Neuronal stem cell (in vitro differentiated cells): ENCODE measurements around the gene MDFIC.

ENCODE experiments used
- DNase-seq: peaks from one replicate; pipeline ENCODE4 v3.0.0-alpha.2; 2013; ENCODE audit warnings: low spot score
- H2AFZ ChIP-seq: one replicate; pipeline ENCODE4 v1.6.1; 2013; ENCODE audit warnings: mild to moderate bottlenecking, low read length, inconsistent platforms
- H2AK5ac ChIP-seq: 2 replicates; pipeline ENCODE4 v1.6.1; 2013; ENCODE audit warnings: low read depth, mild to moderate bottlenecking, inconsistent platforms, low read length, moderate library complexity, mixed read lengths
- H2BK120ac ChIP-seq: 2 replicates; pipeline ENCODE4 v1.6.1; 2013; ENCODE audit warnings: low read depth, mild to moderate bottlenecking, inconsistent platforms, low read length, moderate library complexity, mixed read lengths
- H2BK12ac ChIP-seq: one replicate; pipeline ENCODE4 v1.6.1; 2013; ENCODE audit warnings: low read length, inconsistent platforms
- H2BK15ac ChIP-seq: 2 replicates; pipeline ENCODE4 v1.6.1; 2013; ENCODE audit warnings: mild to moderate bottlenecking, low read length, inconsistent platforms, mixed read lengths
- H2BK5ac ChIP-seq: one replicate; pipeline ENCODE4 v1.6.1; 2013; ENCODE audit warnings: inconsistent platforms, mild to moderate bottlenecking, low read length, moderate library complexity
- H3K14ac ChIP-seq: one replicate; pipeline ENCODE4 v1.6.1; 2013; ENCODE audit warnings: low read length, inconsistent platforms
- H3K18ac ChIP-seq: 2 replicates; pipeline ENCODE4 v1.6.1; 2013; ENCODE audit warnings: low read length, inconsistent platforms
- H3K23ac ChIP-seq: 2 replicates; pipeline ENCODE4 v1.6.1; 2013; ENCODE audit warnings: low read depth, mild to moderate bottlenecking, mixed read lengths, low read length, inconsistent platforms; ENCODE audit not compliant: poor library complexity
- H3K27ac ChIP-seq: replicated peaks from 3 replicates; pipeline ENCODE4 v1.5.1; 2013; ENCODE audit warnings: low read length, inconsistent platforms
- H3K27me3 ChIP-seq, 3 experiments: 2 replicates each; pipeline ENCODE4 v1.6.1; 2013; ENCODE audit warnings: low read length in 3 of 3, mild to moderate bottlenecking in 2 of 3, inconsistent platforms in 1 of 3, low read depth in 1 of 3, mixed read lengths in 1 of 3, moderate library complexity in 1 of 3; ENCODE audit not compliant: control insufficient read depth in 3 of 3, insufficient read depth in 3 of 3
- H3K36me3 ChIP-seq, 2 donors: replicated peaks in 1 of 2; 2 replicates each; pipeline ENCODE4 v1.6.1; 2013; ENCODE audit warnings: low read length in 2 of 2; ENCODE audit not compliant: control insufficient read depth in 2 of 2, insufficient read depth in 2 of 2
- H3K4ac ChIP-seq: 2 replicates; pipeline ENCODE4 v1.6.1; 2013; ENCODE audit warnings: inconsistent platforms, mild to moderate bottlenecking, low read length, moderate library complexity
- H3K4me1 ChIP-seq, 2 donors: 1 replicate in 1 of 2; 2 replicates in 1 of 2; pipeline ENCODE4 v1.6.1; 2013; ENCODE audit warnings: low read length in 2 of 2, low read depth in 1 of 2; ENCODE audit not compliant: control insufficient read depth in 2 of 2, insufficient read depth in 1 of 2
- H3K4me2 ChIP-seq: one replicate; pipeline ENCODE4 v1.6.1; 2013; ENCODE audit warnings: mild to moderate bottlenecking, low read length, inconsistent platforms; ENCODE audit not compliant: insufficient read depth, poor library complexity, severe bottlenecking
- H3K4me3 ChIP-seq, 2 donors: 2 replicates each; pipeline ENCODE4 v1.5.1; 2013; ENCODE audit warnings: low read length in 2 of 2, mild to moderate bottlenecking in 2 of 2, inconsistent platforms in 1 of 2, moderate library complexity in 1 of 2
- H3K79me1 ChIP-seq: one replicate; pipeline ENCODE4 v1.6.1; 2013; ENCODE audit warnings: low read depth, mild to moderate bottlenecking, inconsistent platforms, low read length, moderate library complexity
- H3K9ac ChIP-seq: one replicate; pipeline ENCODE4 v1.6.1; 2013; ENCODE audit warnings: mild to moderate bottlenecking, low read depth, low read length, inconsistent platforms; ENCODE audit not compliant: poor library complexity
- H3K9me3 ChIP-seq, 2 donors: replicated peaks in 1 of 2; 2 replicates each; pipeline versions ENCODE3 to v1.6.1; 2013; ENCODE audit warnings: low read length in 2 of 2, mild to moderate bottlenecking in 2 of 2, inconsistent platforms in 1 of 2, low read depth in 1 of 2, mixed read lengths in 1 of 2, moderate library complexity in 1 of 2; ENCODE audit not compliant: control insufficient read depth in 2 of 2, insufficient read depth in 1 of 2
- H4K8ac ChIP-seq: one replicate; pipeline ENCODE4 v1.6.1; 2013; ENCODE audit warnings: low read depth, mild to moderate bottlenecking, inconsistent platforms, low read length, moderate library complexity
- H4K91ac ChIP-seq: one replicate; pipeline ENCODE4 v1.6.1; 2013; ENCODE audit warnings: low read length, low read depth, mild to moderate bottlenecking, inconsistent platforms; ENCODE audit not compliant: poor library complexity
- WGBS, 2 donors: extraction: QIAGEN DNeasy Blood & Tissue Kit; methylation state at CpG; one replicate each; pipeline ENCODE4 v1.1.7; 2013; ENCODE audit warnings: missing lambda C conversion rate in 2 of 2, mixed read lengths in 1 of 2; ENCODE audit not compliant: insufficient read length in 2 of 2, insufficient replicate concordance in 1 of 2; ENCODE audit errors: extremely low coverage in 2 of 2; 5-methylcytosine and 5-hydroxymethylcytosine counted together

Gene MDFIC

DNA sequence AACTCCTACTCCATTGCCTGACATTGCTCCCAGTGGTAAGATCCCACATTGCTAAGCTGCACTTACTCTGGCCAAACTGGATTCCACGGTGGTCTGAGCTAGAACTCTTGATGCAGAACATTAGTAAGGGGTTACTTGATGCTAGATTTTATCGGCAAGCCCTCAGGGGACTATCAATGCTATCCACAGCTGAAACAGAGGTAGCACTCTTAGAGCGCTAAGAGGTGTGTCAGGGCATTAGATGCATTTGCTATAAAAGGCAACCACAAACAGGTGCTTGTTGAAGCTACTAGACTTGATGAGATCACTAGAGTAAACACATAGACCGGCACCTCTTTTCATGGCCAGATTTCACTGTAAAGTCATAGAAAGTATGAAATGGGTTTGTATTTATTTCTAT lies 116.3 kb downstream of the MDFIC start:
- Histone ChIP-seq H3K23ac (no peak overlapping the region), H4K8ac (no peak overlapping the region), H3K9me3 (no peaks in the 10 kb centered on the region), H3K14ac (no peak overlapping the region), H3K4me2 (no peak overlapping the region), H3K27ac (no peak overlapping the region), H2BK5ac (no peak overlapping the region), H2BK15ac (no peak overlapping the region), H3K18ac (no peak overlapping the region), H3K36me3 (no peaks in the 10 kb centered on the region), H3K4ac (no peak overlapping the region), H4K91ac (no peak overlapping the region), H3K9ac (no peak overlapping the region), H2BK12ac (no peak overlapping the region), H3K4me3 (no peak overlapping the region), H2BK120ac (no peak overlapping the region), H3K27me3 (no peaks in the 10 kb centered on the region), H3K79me1 (no peaks in the 10 kb centered on the region), H3K4me1 (peaks cover 0 to 8% of the 10 kb centered on the region in 2 donors), H2AK5ac (no peak overlapping the region), H2AFZ (no peak overlapping the region)
- WGBS, 2 donors: no CpG with 5 or more reads among the region's 4 CpGs
- no peak for DNase-seq

DNA sequence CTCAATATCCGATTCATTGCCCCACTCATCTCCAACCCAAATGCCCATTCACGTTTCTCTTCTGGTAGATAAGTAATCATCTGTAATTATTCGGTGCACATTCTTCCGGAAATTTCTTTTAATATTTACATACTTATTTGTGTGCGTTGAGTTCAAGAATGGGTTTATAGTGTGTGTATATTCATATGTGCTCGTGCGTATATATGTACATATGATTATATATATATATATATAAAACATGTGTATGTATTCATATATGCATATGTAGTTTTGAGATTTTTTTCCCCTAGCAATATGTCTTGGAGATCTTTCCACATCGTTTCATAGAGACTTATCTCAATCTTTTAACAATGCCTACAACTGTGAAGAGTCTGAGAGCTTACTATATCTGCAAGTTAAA lies 118.2 kb downstream of the MDFIC start:
- no peaks in the 10 kb centered on the region for H3K36me3 ChIP-seq

DNA sequence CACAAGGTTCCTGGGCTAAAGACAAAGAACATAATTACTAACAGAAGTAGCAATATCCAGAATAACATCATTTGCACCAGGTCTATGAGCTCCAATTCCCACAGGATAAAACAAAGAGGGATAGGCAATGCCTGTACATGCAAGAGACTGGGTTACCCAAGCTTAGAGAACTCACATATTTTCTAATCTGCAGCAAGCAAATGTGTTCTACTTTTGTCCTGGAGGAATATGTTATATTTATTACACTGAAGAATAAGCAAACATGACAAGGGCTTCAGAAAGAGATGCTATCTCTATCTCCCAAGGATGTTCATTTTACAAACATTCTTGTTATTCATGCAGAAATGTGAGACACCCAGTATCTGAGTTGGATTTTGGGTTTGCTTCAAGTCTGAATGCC lies 118.6 kb downstream of the MDFIC start:
- Histone ChIP-seq H3K4me1 (no peaks in the 10 kb centered on the region), H2BK15ac (no peak overlapping the region), H3K27ac (no peak overlapping the region), H3K18ac (no peak overlapping the region), H3K79me1 (no peaks in the 10 kb centered on the region), H3K14ac (no peak overlapping the region), H3K23ac (no peak overlapping the region), H3K4me2 (no peak overlapping the region), H2BK5ac (no peak overlapping the region), H2AK5ac (no peak overlapping the region), H3K36me3 (no peaks in the 10 kb centered on the region), H3K4me3 (no peak overlapping the region), H3K27me3 (no peaks in the 10 kb centered on the region), H3K9me3 (no peaks in the 10 kb centered on the region), H3K9ac (no peak overlapping the region), H3K4ac (no peak overlapping the region), H2AFZ (no peak overlapping the region), H2BK12ac (no peak overlapping the region), H4K91ac (no peak overlapping the region), H4K8ac (no peak overlapping the region), H2BK120ac (no peak overlapping the region)
- no peak for DNase-seq

More for the DNA sequence above, 118.2 kb downstream of the MDFIC start:
- H3K27ac ChIP-seq: no peak overlapping the region
- no peak overlapping the region for H3K4ac ChIP-seq
- H2BK12ac ChIP-seq: no peak overlapping the region
- no peak overlapping the region for H2BK15ac ChIP-seq
- no peak overlapping the region for H3K9ac ChIP-seq
- H3K14ac ChIP-seq: no peak overlapping the region
- no peak overlapping the region for H2AK5ac ChIP-seq
- H3K79me1 ChIP-seq: no peaks in the 10 kb centered on the region
- H2BK120ac ChIP-seq: no peak overlapping the region
- H3K4me2 ChIP-seq: no peak overlapping the region
- H2BK5ac ChIP-seq: no peak overlapping the region
- no peak overlapping the region for H4K8ac ChIP-seq
- H3K4me3 ChIP-seq: no peak overlapping the region
- H3K23ac ChIP-seq: no peak overlapping the region
- WGBS, 2 donors: no CpG with 5 or more reads among the region's 8 CpGs
- no peaks in the 10 kb centered on the region for H3K4me1 ChIP-seq
- no peak overlapping the region for H2AFZ ChIP-seq
- DNase-seq: no peak
- H3K9me3 ChIP-seq: no peaks in the 10 kb centered on the region
- no peaks in the 10 kb centered on the region for H3K27me3 ChIP-seq
- H3K18ac ChIP-seq: no peak overlapping the region
- no peak overlapping the region for H4K91ac ChIP-seq

DNA sequence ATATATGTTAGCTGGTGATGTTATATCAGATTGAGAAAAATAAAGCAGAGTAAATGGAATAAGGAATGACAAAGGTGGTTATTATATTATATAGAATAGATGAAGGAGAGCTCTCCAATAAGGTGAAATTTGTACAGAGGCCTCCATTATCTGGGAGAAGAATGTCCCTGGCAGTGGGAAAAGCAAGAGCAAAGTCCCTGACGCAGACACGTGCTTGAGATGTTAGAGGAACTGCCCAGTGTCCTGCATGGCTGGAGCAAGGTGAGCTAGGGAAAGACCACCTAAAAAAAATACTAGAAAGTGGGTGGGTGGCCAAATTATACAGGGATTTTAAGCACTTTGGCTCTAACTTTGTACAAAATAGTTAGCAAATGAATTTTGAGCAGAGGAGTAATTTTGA lies 120.7 kb downstream of the MDFIC start:
- no peak overlapping the region for H4K8ac ChIP-seq
- H3K4me2 ChIP-seq: no peak overlapping the region
- H3K27me3 ChIP-seq: no peaks in the 10 kb centered on the region
- WGBS, 2 donors: no CpG with 5 or more reads among the region's 2 CpGs
- H3K4me1 ChIP-seq: peaks cover 0 to 12% of the 10 kb centered on the region in 2 donors
- no peak overlapping the region for H3K14ac ChIP-seq
- H2AK5ac ChIP-seq: no peak overlapping the region
- H3K18ac ChIP-seq: no peak overlapping the region
- no peak overlapping the region for H2BK12ac ChIP-seq
- H3K36me3 ChIP-seq: no peaks in the 10 kb centered on the region
- no peak overlapping the region for H3K4me3 ChIP-seq
- H2AFZ ChIP-seq: no peak overlapping the region
- no peaks in the 10 kb centered on the region for H3K79me1 ChIP-seq
- no peak overlapping the region for H2BK15ac ChIP-seq
- no peak for DNase-seq
- H4K91ac ChIP-seq: no peak overlapping the region
- H2BK5ac ChIP-seq: no peak overlapping the region
- no peak overlapping the region for H3K27ac ChIP-seq
- H3K23ac ChIP-seq: no peak overlapping the region
- H3K9ac ChIP-seq: no peak overlapping the region
- H2BK120ac ChIP-seq: no peak overlapping the region
- H3K4ac ChIP-seq: no peak overlapping the region
- H3K9me3 ChIP-seq: no peaks in the 10 kb centered on the region
